ENCODE data around the gene KIF1B.
"Not testable (repeated sequence)": the region's sequence is repeated elsewhere in the genome, so short reads cannot be mapped to it uniquely, and the experiment has no call there.

Gene KIF1B

GRCh38 chr1:10242811-10243210, 32.4 kb downstream of the KIF1B start:
- no peak for FAIRE-seq

DNA sequence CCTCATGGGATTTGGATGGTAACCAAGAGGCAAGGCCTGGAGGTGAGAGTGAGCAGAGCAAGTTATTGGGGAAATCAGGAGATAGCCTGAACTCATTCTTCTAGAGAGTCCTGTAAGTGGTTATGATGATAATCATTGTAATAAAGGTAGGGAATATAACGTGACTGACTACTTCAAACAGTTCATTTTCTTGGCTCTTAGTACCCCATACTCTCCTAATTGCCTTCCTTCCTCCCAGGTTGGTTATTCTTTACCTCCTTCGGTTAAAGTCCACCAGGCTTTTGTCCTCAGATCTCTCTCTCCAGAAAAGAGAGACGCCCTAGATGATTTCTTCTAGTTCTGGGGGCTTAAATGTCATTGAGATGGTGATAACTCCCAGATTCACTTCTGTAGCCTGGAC, 35.3 kb downstream of the KIF1B start:
- FAIRE-seq, result no peak

GRCh38 chr1:10249808-10250457, 39.6 kb downstream of the KIF1B start:
- FAIRE-seq, result no peak

- FAIRE-seq, result no peak
Measured at GRCh38 chr1:10250663-10251062, 40.3 kb downstream of the KIF1B start.

DNA sequence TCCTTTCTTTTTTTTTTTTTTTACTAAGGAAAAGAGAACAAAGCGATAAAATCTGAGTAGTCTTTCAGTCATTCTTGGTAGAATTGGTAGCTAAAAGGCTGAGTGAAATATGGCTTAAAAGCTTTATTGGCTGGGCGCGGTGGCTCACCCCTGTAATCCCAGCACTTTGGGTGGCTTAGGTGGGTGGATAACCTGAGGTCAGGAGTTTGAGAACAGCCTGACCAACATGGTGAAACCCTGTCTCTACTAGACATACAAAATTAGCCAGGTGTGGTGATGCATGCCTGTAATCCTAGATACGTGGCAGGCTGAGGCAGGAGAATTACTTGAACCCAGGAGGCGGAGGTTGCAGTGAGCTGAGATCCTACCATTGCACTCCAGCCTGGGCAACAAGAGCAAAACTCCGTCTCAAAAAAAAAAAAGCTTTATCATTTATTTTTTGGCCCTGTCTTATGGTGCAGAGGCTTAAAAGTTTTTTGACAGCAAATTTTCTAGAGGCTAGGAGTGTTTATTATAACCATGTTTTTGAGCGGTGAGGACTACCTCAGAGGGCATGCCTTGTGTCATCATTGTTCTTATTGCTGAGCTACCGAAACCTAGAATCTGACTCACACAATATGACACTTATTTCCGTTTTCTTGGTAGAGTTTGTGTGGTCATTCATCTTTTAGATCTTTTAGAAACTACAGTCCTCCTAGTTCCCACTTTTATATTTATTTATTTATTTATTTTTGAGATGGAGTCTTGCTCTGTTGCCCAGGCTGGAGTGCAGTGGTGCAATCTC, 41.1 kb downstream of the KIF1B start:
- not testable (repeated sequence) for FAIRE-seq

- no peak for FAIRE-seq
Measured at GRCh38 chr1:10252508-10252907, 42.1 kb downstream of the KIF1B start.

DNA sequence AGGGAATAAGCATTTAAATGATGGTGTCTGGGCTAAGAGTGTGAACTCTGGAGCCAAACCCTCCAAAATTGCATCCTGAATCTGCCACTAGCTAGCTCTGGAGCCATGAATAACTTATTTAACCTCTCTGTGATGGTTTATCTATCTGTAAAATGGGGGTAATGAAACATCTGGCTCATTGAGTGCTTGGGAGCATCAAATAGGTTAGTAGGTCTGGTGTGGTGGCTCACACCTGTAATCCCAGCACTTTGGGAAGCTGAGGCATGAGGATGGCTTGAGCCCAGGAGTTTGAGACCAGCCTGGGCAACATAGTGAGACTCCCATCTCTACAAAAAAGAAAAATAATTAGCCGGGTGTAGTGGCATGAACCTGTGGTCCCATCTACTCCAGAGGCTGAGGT, 42.8 kb downstream of the KIF1B start:
- FAIRE-seq, result no peak

GRCh38 chr1:10253755-10254154, 43.4 kb downstream of the KIF1B start:
- FAIRE-seq, result no peak

DNA sequence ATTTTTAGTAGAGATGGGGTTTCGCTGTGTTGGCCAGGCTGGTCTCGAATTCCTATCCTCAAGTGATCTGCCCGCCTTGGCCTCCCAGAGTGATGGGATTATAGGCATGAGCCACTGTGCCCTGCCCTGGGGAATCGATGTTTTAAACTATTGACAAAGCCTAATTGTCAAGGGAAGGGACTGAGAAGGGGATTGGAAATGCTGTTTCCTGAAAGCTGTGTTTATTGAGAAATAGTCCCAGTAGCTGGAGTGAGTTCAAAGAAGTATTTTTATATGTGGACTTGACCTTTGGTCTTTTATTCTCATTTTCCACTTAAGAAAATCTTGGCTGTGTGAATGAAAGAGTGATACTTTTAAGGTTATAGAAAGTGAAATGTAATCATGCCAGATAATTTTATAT, 47.5 kb downstream of the KIF1B start:
- peak; percentile 10 for FAIRE-seq

GRCh38 chr1:10259547-10259946, 49.2 kb downstream of the KIF1B start:
- not testable (repeated sequence) for FAIRE-seq

DNA sequence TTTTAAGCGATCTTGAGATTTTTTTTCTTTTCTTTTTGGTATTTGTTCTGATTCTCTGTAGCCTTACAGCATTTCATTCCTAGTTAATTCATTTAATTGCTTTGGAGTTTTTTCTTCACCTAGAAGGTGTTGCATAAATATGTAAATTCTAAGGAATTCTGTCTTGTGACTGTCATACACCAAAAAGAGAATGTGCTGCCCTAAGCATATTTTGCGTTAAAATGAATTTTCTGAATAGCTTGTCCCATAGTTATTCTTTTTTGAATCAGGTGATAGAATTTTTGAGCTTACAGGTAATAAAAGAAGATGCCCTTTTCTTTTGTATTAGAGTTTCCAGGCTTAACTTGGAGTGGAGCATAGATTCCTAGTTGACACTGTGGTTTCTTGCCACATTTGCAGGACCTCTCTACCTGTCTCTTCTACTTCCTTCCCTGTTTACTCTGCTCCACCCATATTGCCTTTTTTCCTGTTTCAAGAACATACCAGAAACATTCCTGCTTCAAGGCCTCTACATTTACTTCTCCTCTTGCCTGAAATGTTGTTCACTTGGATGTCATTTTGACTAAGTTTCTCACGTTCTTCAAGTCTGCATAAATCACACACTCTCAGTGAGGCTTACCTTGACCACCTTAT, 53.2 kb downstream of the KIF1B start:
- FAIRE-seq, result no peak

- FAIRE-seq, result no peak
Measured at GRCh38 chr1:10265027-10265426, 54.7 kb downstream of the KIF1B start.

- no peak for FAIRE-seq
Measured at GRCh38 chr1:10265900-10266299, 55.5 kb downstream of the KIF1B start.

- FAIRE-seq, result no peak
Measured at GRCh38 chr1:10267319-10267718, 56.9 kb downstream of the KIF1B start.

GRCh38 chr1:10267921-10268320, 57.6 kb downstream of the KIF1B start:
- no peak for FAIRE-seq

GRCh38 chr1:10271090-10271489, 60.7 kb downstream of the KIF1B start:
- FAIRE-seq, result no peak

GRCh38 chr1:10271869-10272268, 61.5 kb downstream of the KIF1B start:
- FAIRE-seq, result no peak

DNA sequence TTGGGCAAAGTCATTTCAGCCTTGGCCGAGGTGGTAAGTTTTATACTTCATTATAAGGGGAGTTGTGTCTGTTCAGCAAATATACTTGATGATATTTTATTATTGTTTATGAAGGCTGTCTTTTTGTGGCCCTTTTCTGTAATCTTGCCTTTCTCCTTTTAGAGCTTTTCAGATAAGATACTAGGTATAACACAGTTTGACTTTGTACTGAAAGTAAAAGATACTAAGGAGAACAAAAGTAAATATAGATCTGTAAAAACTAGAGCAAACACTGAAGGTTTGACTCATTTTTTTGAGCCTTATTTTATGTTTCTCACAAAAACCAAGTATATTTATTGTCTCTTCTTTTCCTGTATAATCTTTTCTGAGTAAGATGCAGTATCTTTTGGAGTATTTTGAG, 61.9 kb downstream of the KIF1B start:
- no peak for FAIRE-seq

- no peak for FAIRE-seq
Measured at GRCh38 chr1:10278880-10279279, 68.5 kb downstream of the KIF1B start.

- FAIRE-seq, result no peak
Measured at GRCh38 chr1:10280439-10281350, 70.3 kb downstream of the KIF1B start.

DNA sequence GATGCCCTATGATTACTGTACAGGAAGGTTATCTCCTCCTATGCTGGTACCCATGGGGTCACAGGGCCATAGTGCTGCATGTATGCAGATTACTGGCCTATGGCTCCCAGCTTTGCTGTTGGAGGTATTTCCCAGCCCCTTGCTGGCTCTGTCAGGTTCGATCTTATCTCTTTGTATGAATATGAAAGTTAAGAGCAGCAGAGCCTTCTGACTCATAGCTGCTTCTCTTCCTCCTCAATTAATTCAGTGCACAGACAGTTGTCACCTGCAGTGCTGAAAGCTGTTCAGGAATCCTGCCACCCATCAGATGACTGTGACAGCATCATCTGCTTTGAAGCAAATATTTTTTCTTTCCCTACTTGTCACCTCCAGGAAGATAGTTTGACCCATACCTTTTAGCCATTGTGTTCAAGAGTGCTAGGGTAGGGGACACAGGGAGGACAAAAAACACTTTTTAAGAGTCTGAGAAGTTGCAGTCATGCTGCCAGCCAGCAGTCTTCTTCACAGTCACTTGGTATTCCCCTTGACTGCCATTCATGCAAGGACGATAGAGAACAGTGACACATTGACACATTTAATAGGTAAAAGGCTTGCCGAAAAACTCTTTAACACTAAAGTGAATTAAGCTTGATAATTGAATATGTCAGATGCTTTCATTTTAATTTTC, 73.1 kb downstream of the KIF1B start:
- FAIRE-seq, result no peak

DNA sequence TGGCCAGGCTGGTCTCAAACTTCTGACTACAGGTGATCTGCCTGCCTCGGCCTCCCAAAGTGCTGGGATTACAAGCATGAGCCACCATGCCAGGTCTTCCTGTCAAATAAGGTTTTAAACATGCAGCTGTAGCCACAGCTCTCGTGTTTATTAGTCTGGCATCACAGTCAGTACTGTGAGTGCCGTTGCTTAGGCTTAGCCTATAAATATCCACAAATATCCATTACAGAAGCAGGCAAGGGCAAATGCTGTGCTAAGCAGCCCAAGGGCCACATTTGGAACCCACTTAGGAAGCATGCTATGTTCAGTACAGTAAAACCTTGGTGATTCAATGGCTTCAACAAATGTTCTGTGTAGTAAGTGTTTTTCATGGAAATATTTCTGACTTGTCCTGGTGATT, 75.9 kb downstream of the KIF1B start:
- FAIRE-seq, result no peak

Measured in colon (tissue), 2 donors.